K562 (cell line): ENCODE data around the gene ECE2.

ENCODE experiments used
- SP1 ChIP-seq: sonication (generic); formaldehyde crosslinking; IDR thresholded peaks from 2 replicates; pipeline ENCODE4 v1.8.1; 2022; ENCODE audit warnings: mild to moderate bottlenecking, missing genetic modification reagents
- USF1 ChIP-seq: sonication (generic); formaldehyde crosslinking; IDR thresholded peaks from 2 replicates; pipeline ENCODE4 v1.9.0; 2022; ENCODE audit warnings: mild to moderate bottlenecking, missing genetic modification reagents

GRCh38 chr3:184230603-184231528 lies 45.0 kb upstream of the ECE2 start:
- TF ChIP-seq SP1 (CRISPR knock-in tag) (no peak), USF1 (CRISPR knock-in tag) (no peak)
